ENCODE results near the gene FAM107A. TPM values are rescaled to one million over a fixed set of nuclear protein-coding genes. Genes with fewer than 3 reads are reported as not detected.
"Not testable (repeated sequence)": the region's sequence is repeated elsewhere in the genome, so short reads cannot be mapped to it uniquely, and the experiment has no call there.

The FAM107A gene
- polyA plus RNA-seq, 3 donors: not detected

- Histone ChIP-seq H3K27ac (ENCODE audit: low read depth in 1 of 2, low read length in 2 of 2) (no peak overlapping the region), H2AFZ (ENCODE audit: insufficient read depth, low read depth, low read length, poor library complexity, severe bottlenecking) (no peak overlapping the region), H3K9ac (ENCODE audit: insufficient read depth, low read length, poor library complexity, severe bottlenecking) (no peak overlapping the region), H3K4me1 (ENCODE audit: control insufficient read depth in 1 of 2, insufficient read depth in 2 of 2, low read length in 2 of 2) (peaks cover 27 to 45% of the 10 kb centered on the region in 2 donors), H3K79me2 (ENCODE audit: insufficient read depth, low read length) (no peaks in the 10 kb centered on the region), H3K4me2 (replicated peaks; ENCODE audit: extremely low read depth, low read length, poor library complexity, severe bottlenecking) (no peak overlapping the region), H4K20me1 (ENCODE audit: insufficient read depth, low read length) (no peaks in the 10 kb centered on the region), H3K36me3 (replicated peaks in 1 of 2; ENCODE audit: control insufficient read depth in 1 of 2, insufficient read depth in 2 of 2, low read length in 2 of 2) (no peaks in the 10 kb centered on the region), H3K27me3 (ENCODE audit: control insufficient read depth in 2 of 2, insufficient read depth in 2 of 2, low read length in 2 of 2) (no peaks in the 10 kb centered on the region), H3K9me3 (replicated peaks in 1 of 2; ENCODE audit: control insufficient read depth in 1 of 2, insufficient read depth in 1 of 2, low read length in 2 of 2) (no peaks in the 10 kb centered on the region), H3K4me3 (replicated peaks in 1 of 3; ENCODE audit: low read depth in 2 of 3, low read length in 3 of 3) (no peak overlapping the region)
- no peak overlapping the region for H3K4me3 Mint-ChIP-seq
- 8% methylated on average over 6 of the region's 6 CpGs for WGBS (ENCODE audit: insufficient coverage)
- H3K27ac Mint-ChIP-seq: peak overlapping the region in 2 of 7 donors; percentile 19 to 25
- H3K9me3 Mint-ChIP-seq: peaks cover 0 to 3% (median 0%) of the 10 kb centered on the region in 7 donors
- TF ChIP-seq, protein P1, sequence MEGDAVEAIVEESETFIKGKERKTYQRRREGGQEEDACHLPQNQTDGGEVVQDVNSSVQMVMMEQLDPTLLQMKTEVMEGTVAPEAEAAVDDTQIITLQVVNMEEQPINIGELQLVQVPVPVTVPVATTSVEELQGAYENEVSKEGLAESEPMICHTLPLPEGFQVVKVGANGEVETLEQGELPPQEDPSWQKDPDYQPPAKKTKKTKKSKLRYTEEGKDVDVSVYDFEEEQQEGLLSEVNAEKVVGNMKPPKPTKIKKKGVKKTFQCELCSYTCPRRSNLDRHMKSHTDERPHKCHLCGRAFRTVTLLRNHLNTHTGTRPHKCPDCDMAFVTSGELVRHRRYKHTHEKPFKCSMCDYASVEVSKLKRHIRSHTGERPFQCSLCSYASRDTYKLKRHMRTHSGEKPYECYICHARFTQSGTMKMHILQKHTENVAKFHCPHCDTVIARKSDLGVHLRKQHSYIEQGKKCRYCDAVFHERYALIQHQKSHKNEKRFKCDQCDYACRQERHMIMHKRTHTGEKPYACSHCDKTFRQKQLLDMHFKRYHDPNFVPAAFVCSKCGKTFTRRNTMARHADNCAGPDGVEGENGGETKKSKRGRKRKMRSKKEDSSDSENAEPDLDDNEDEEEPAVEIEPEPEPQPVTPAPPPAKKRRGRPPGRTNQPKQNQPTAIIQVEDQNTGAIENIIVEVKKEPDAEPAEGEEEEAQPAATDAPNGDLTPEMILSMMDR (IDR thresholded peaks at IDR 0.05): no peak
- no peak for DNase-seq
- intact Hi-C loops (cut with micrococcal nuclease): loop anchor here (5.0 kb wide), 2 partner anchors 36 to 196 kb away; partner anchors contain the start of genes KCTD6 (in 2 of the 2) and PXK (in 1 of the 2)
- H3K4me1 Mint-ChIP-seq: peaks cover 39% of the 10 kb centered on the region
- H3K36me3 Mint-ChIP-seq: no peaks in the 10 kb centered on the region
- H3K27me3 Mint-ChIP-seq (ENCODE audit: low read depth in 3 of 3): peaks cover 0 to 5% (median 3%) of the 10 kb centered on the region in 3 donors
Measured at GRCh38 chr3:58528629-58529028, 48.6 kb downstream of the FAM107A start.

- peak overlapping the region in 2 of 7 donors; percentile 25 to 53 for H3K27ac Mint-ChIP-seq
- H3K4me3 Mint-ChIP-seq; H3K79me2 ChIP-seq (ENCODE audit: insufficient read depth, low read length); H3K27ac ChIP-seq (ENCODE audit: low read depth in 1 of 2, low read length in 2 of 2); H4K20me1 ChIP-seq (ENCODE audit: insufficient read depth, low read length); DNase-seq; H3K9ac ChIP-seq (ENCODE audit: insufficient read depth, low read length, poor library complexity, severe bottlenecking); H3K27me3 Mint-ChIP-seq (ENCODE audit: low read depth in 3 of 3); H3K9me3 ChIP-seq (replicated peaks in 1 of 2; ENCODE audit: control insufficient read depth in 1 of 2, insufficient read depth in 1 of 2, low read length in 2 of 2); H3K4me2 ChIP-seq (replicated peaks; ENCODE audit: extremely low read depth, low read length, poor library complexity, severe bottlenecking); H3K4me3 ChIP-seq (replicated peaks in 1 of 3; ENCODE audit: low read depth in 2 of 3, low read length in 3 of 3); H3K36me3 Mint-ChIP-seq; H3K27me3 ChIP-seq (ENCODE audit: control insufficient read depth in 2 of 2, insufficient read depth in 2 of 2, low read length in 2 of 2); H3K9me3 Mint-ChIP-seq; H2AFZ ChIP-seq (ENCODE audit: insufficient read depth, low read depth, low read length, poor library complexity, severe bottlenecking); H3K36me3 ChIP-seq (replicated peaks in 1 of 2; ENCODE audit: control insufficient read depth in 1 of 2, insufficient read depth in 2 of 2, low read length in 2 of 2): not testable (repeated sequence)
- WGBS (ENCODE audit: insufficient coverage): 100% methylated on average over 2 of the region's 3 CpGs
- peaks cover 21 to 38% of the 10 kb centered on the region in 2 donors for H3K4me1 ChIP-seq (ENCODE audit: control insufficient read depth in 1 of 2, insufficient read depth in 2 of 2, low read length in 2 of 2)
- intact Hi-C loops (cut with micrococcal nuclease): loop anchor here (5.0 kb wide), 2 partner anchors 35 to 195 kb away; partner anchors contain the start of genes KCTD6 (in 2 of the 2) and PXK (in 1 of the 2)
- H3K4me1 Mint-ChIP-seq: peaks cover 32% of the 10 kb centered on the region
Measured at GRCh38 chr3:58527440-58527839, 49.8 kb downstream of the FAM107A start.

Measured in CD14-positive monocyte (primary cell).